GM21423 (cell line): ENCODE results near the gene GAPDHS.

Experiments used
- ATAC-seq: cut with Tn5 transposase; IDR thresholded peaks from one replicate; pipeline ENCODE4 v1.9.1; 2021; ENCODE audit warnings: mild to moderate bottlenecking, moderate library complexity; ENCODE audit not compliant: unreplicated experiment

Gene GAPDHS

DNA sequence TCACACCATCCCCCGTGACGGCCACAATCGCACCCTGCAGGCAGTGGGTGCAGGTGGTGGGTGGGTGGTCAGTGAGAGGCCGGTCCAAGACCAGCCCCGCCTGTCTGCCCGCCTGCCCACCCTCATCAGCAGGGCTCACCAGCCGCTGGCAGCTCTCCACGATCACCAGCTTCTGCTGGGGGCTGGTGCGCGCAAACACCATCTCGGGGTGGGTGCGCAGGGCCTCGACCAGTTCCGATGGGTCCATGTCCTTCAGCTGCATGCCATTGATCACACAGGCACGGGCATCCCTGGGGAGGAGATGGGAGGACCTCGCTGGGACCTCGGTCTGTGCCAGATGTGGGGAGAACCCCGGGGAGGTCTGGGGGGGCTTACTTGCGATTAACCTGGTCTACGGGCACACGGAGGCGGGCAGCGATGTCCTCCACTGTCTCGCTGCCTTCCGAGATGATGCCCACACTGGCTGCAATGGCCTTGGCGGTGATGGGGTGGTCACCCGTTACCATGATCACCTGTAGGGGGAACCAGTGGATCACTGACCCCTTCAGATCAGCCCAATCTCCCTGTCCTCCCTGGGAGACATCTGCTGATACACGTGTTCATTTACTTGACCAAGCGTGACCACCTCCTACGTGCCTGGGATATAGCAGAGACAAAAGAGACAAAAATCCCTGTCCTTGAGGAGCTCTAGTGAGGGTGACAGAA lies 22.2 kb downstream of the GAPDHS start:
- no peak for ATAC-seq

- ATAC-seq: no peak
Observed at GRCh38 chr19:35556025-35556590, 22.9 kb downstream of the GAPDHS start.

DNA sequence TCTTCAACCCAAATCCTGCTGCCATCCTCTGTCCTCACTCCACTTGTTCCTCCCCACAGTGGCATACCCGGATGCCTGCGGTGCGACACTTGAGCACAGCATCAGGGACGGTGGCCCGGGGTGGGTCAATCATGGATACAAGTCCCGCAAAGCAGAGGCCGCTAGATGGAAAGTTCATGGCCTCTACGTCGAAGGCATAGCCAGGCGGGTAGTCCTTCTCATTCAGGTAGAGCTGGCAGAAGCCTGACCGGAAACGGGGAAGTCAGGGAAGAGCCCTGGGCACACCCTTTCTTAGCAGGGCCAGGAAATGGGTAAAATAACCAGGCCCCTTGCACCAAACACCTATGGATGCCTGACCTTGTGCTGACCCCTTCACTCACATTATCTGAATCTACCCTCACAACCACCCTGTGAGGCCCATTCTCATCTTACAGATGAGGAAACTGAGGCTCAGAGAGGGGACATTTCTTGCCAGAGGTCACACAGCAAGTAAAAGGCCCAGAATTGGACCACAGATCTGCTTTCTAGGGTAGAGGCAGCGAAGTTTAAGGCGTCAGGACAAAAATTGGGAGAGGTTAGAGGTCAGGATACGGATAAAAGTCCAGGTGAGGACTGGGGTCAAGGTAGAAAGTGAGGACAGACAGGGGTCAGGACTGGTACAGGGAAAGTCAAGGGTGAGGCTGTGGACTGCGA lies 23.7 kb downstream of the GAPDHS start:
- no peak for ATAC-seq

- ATAC-seq: no peak
Observed at GRCh38 chr19:35557539-35558399, 24.5 kb downstream of the GAPDHS start.

GRCh38 chr19:35558400-35559280 lies 25.4 kb downstream of the GAPDHS start:
- no peak for ATAC-seq

DNA sequence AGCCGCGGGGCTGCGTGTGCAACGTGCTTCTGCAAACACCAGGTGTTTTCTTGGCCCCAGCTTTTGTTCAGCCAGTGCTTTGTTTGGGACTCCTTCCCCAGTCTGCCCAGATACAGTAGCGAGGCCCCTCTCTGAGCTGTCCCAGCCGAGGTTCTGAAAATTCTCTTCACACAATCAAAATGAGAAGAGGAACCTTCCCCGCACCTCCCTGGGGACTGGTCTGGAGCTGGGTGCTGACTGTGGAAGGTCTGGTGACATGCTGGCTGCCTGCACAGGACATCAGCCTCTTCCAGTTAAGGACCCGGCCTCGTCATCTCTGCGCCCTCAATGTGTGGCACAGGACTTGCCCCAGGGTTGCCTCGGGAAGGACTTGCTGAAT lies 26.0 kb downstream of the GAPDHS start:
- no peak for ATAC-seq

DNA sequence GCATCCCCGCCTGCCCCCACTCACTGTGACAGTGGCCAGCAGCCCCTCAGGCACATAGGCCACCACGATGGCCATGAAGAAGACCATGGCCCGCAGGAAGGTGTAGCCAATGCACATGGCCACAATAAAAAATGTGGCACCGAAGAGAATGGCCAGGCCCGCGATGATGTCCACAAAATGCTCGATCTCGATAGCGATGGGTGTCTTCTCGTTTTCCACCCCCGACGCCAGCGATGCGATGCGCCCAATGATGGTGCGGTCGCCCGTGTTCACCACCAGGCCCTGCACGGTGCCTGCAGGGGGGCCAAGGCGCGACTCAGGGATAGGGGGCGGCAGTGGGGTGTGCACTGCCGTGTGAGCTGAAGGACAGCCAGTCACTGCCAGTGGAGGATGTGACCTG lies 26.5 kb downstream of the GAPDHS start:
- no peak for ATAC-seq

DNA sequence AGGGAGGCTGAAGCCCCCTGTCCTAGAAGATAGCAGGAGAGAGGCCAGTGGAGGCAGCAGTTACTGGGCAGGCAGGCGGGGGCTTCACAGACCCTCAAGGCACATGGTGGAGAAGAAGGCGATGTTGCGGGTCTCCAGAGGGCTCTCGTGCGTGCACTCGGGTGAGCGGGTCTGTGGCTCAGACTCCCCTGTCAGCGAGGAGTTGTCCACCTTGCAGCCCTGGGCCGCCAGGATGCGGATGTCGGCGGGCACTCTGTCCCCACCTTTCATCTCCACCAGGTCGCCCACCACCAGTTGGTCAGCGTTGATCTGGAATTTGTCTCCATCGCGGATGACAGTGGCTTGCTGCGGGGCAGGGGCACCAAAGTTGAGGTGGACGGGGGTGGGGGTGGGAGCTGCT lies 27.0 kb downstream of the GAPDHS start:
- no peak for ATAC-seq

- ATAC-seq: no peak
Observed at GRCh38 chr19:35560677-35561076, 27.4 kb downstream of the GAPDHS start.

GRCh38 chr19:35561436-35561835 lies 28.2 kb downstream of the GAPDHS start:
- ATAC-seq: no peak

GRCh38 chr19:35562336-35562735 lies 29.1 kb downstream of the GAPDHS start:
- ATAC-seq: no peak

GRCh38 chr19:35562776-35563175 lies 29.5 kb downstream of the GAPDHS start:
- no peak for ATAC-seq

GRCh38 chr19:35563207-35563829 lies 30.1 kb downstream of the GAPDHS start, which contains the start of gene ATP4A:
Gene ATP4A (minus strand): TSS chr19:35563658. CDS start chr19:35563629, 29 bp downstream.
- ATAC-seq: no peak

GRCh38 chr19:35565016-35565856 lies 32.0 kb downstream of the GAPDHS start:
- no peak for ATAC-seq

- ATAC-seq: no peak
Observed at GRCh38 chr19:35566738-35567137, 33.5 kb downstream of the GAPDHS start.

DNA sequence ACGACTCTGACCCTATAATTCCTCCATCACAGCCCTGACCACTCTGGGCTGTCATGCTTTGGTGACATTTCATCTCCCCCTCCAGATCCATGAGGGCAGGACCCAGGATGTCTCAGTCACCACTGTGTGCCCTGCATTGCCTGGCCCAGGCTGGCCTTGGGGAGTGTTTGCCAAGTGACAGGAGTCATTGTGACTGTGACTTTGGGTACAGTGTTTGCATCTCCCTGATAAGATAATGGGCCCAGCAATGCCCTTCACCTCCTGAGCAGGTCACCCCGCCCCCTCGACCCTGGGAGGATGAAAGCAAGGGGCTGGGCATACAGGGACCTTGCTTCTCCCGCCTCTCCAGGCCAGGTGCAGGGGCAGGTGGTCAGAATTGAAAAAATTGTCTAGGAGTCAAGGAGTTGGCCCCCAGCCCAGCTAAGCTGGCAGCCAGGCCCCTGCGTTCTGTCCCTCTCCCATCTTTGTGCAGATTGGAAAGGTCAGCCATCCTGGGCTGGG lies 36.1 kb downstream of the GAPDHS start:
- no peak for ATAC-seq

GRCh38 chr19:35571406-35571965 lies 38.2 kb downstream of the GAPDHS start:
- ATAC-seq: no peak

DNA sequence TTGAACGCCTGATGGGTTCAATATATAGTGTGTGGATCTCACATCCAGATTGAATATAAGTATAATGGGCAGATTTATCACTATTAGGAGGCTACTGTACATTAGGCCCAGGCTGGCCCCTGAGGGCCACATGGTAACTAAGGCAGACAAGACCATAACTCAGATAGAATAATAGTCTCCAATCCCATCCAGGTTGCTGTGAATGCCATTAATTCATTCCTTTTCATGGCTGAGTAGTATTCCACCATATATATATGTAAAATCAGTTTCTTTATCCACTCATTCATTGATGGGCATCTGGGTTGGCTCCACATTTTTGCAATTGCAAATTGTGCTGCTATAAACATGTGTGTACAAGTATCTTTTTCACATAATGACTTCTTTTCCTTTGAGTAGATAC lies 44.7 kb downstream of the GAPDHS start:
- ATAC-seq: no peak
